GM19193 (cell line): ENCODE results near the gene PIP5K1B.

Experiments
- POLR2A ChIP-seq: IDR thresholded peaks from 4 replicates; pipeline ENCODE4 v1.6.1; 2011; ENCODE audit not compliant: insufficient read depth, insufficient read length; ENCODE audit errors: extremely low read depth

PIP5K1B gene

GRCh38 chr9:68704814-68705530, at the start of gene PIP5K1B:
PIP5K1B (plus strand) TSS chr9:68705240; CDS start chr9:68822615, 117,375 bp downstream.
- peak; percentile 79 for TF ChIP-seq POLR2A

- TF ChIP-seq POLR2A = no peak
Measured at GRCh38 chr9:68664036-68664435, 41.0 kb upstream of the PIP5K1B start.

- TF ChIP-seq POLR2A = no peak
Measured at GRCh38 chr9:68668127-68668526, 36.9 kb upstream of the PIP5K1B start.

- TF ChIP-seq POLR2A = no peak
Measured at GRCh38 chr9:68669218-68669617, 35.8 kb upstream of the PIP5K1B start.

GRCh38 chr9:68672215-68672614, 32.8 kb upstream of the PIP5K1B start:
- TF ChIP-seq POLR2A = no peak

GRCh38 chr9:68672625-68673024, 32.4 kb upstream of the PIP5K1B start:
- no peak for TF ChIP-seq POLR2A

GRCh38 chr9:68678430-68678829, 26.6 kb upstream of the PIP5K1B start:
- no peak for TF ChIP-seq POLR2A

GRCh38 chr9:68683433-68683832, 21.6 kb upstream of the PIP5K1B start:
- no peak for TF ChIP-seq POLR2A

GRCh38 chr9:68685213-68685612, 19.8 kb upstream of the PIP5K1B start:
- no peak for TF ChIP-seq POLR2A

- TF ChIP-seq POLR2A = no peak
Measured at GRCh38 chr9:68685770-68686169, 19.3 kb upstream of the PIP5K1B start.

GRCh38 chr9:68690088-68690487, 15.0 kb upstream of the PIP5K1B start:
- TF ChIP-seq POLR2A = no peak

GRCh38 chr9:68692519-68692918, 12.5 kb upstream of the PIP5K1B start:
- TF ChIP-seq POLR2A = no peak

- no peak for TF ChIP-seq POLR2A
Measured at GRCh38 chr9:68694125-68694524, 10.9 kb upstream of the PIP5K1B start.

GRCh38 chr9:68697851-68698250, 7.2 kb upstream of the PIP5K1B start:
- TF ChIP-seq POLR2A = no peak

- TF ChIP-seq POLR2A = no peak
Measured at GRCh38 chr9:68698943-68699509, 6.0 kb upstream of the PIP5K1B start.

GRCh38 chr9:68702493-68702892, 2.5 kb upstream of the PIP5K1B start:
- no peak for TF ChIP-seq POLR2A
